ENCODE results near the gene STEEP1.
"Not testable (repeated sequence)": the region's sequence is repeated elsewhere in the genome, so short reads cannot be mapped to it uniquely, and the experiment has no call there.

DNA sequence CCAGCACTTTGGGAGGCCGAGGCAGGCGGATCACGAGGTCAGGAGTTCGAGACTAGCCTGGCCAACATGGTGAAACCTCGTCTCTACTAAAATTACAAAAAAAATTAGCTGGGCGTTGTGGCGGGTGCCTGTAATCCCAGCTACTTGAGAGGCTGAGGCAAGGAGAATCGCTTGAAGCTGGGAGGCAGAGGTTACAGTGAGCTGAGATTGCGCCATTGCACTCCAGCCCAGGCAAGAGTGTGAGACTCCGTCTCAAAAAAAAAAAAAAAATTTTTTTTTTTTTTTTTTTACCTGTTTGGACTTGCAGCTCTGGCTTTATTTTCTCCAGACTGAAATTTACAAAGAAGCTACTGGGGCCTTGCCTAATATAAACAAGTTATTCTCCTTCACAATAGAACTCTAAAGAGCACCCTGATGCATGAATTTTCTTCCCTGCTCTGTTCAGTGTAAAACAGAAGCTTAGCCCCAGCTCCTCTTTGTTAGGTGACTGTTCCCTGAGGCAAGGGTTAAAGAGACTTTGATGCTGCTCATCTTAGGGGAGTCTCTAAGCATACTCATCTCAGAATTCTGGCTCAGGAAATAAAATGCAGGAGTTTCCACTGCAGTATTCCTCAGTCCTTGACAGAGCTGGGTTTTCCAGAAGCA, 71.2 kb downstream of the STEEP1 start:
- TF ChIP-seq, protein P1, sequence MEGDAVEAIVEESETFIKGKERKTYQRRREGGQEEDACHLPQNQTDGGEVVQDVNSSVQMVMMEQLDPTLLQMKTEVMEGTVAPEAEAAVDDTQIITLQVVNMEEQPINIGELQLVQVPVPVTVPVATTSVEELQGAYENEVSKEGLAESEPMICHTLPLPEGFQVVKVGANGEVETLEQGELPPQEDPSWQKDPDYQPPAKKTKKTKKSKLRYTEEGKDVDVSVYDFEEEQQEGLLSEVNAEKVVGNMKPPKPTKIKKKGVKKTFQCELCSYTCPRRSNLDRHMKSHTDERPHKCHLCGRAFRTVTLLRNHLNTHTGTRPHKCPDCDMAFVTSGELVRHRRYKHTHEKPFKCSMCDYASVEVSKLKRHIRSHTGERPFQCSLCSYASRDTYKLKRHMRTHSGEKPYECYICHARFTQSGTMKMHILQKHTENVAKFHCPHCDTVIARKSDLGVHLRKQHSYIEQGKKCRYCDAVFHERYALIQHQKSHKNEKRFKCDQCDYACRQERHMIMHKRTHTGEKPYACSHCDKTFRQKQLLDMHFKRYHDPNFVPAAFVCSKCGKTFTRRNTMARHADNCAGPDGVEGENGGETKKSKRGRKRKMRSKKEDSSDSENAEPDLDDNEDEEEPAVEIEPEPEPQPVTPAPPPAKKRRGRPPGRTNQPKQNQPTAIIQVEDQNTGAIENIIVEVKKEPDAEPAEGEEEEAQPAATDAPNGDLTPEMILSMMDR (IDR thresholded peaks at IDR 0.05): not testable (repeated sequence)
- TF ChIP-seq EP300 (IDR thresholded peaks at IDR 0.05): not testable (repeated sequence)
